GM12875 (cell line): Measurements from ENCODE around the gene GABRR2.

ENCODE experiments used
- H3K4me3 ChIP-seq: one replicate; pipeline ENCODE4 v1.5.1; 2011; ENCODE audit warnings: low read depth, low read length, control low read depth
- CTCF ChIP-seq: IDR thresholded peaks from 2 replicates; pipeline ENCODE4 v1.5.1; 2011; ENCODE audit warnings: low read depth, mild to moderate bottlenecking, control low read depth, inconsistent platforms, low read length, moderate library complexity, borderline replicate concordance; ENCODE audit not compliant: insufficient read depth

Gene GABRR2

GRCh38 chr6:89212472-89212871, 102.6 kb downstream of the GABRR2 start:
- TF ChIP-seq CTCF = no peak

GRCh38 chr6:89209457-89209856, 105.6 kb downstream of the GABRR2 start:
- H3K4me3 ChIP-seq = no peak overlapping the region
- no peak for TF ChIP-seq CTCF

More at GRCh38 chr6:89212472-89212871, 102.6 kb downstream of the GABRR2 start:
- H3K4me3 ChIP-seq = no peak overlapping the region

- no peak overlapping the region for H3K4me3 ChIP-seq
- TF ChIP-seq CTCF = no peak
Observed at GRCh38 chr6:89208551-89208950, 106.5 kb downstream of the GABRR2 start.
